ENCODE measurements around the gene OR51M1. TPM values are rescaled to one million over a fixed set of nuclear protein-coding genes. Genes with fewer than 3 reads are reported as not detected.
"Not testable (repeated sequence)": the region's sequence is repeated elsewhere in the genome, so short reads cannot be mapped to it uniquely, and the experiment has no call there.

OR51M1 gene
- total RNA-seq, 1 donor from 2014 or later = not detected

GRCh38 chr11:5362017-5362625, 21.5 kb upstream of the OR51M1 start:
- no peak for TF ChIP-seq CTCF (IDR thresholded peaks at IDR 0.05; ENCODE audit: partially characterized antibody, unreplicated experiment)
- H3K36me3 Mint-ChIP-seq (ENCODE audit: unreplicated experiment) = no peaks in the 10 kb centered on the region
- no peak overlapping the region for H3K4me3 Mint-ChIP-seq (ENCODE audit: unreplicated experiment)
- H3K27ac Mint-ChIP-seq (ENCODE audit: unreplicated experiment) = no peak overlapping the region
- H3K27me3 Mint-ChIP-seq (ENCODE audit: unreplicated experiment) = no peaks in the 10 kb centered on the region
- no peaks in the 10 kb centered on the region for H3K4me1 Mint-ChIP-seq (ENCODE audit: low read depth, unreplicated experiment)
- no peak for DNase-seq
- H3K9me3 Mint-ChIP-seq (ENCODE audit: unreplicated experiment) = no peaks in the 10 kb centered on the region

- no peak for TF ChIP-seq CTCF (IDR thresholded peaks at IDR 0.05; ENCODE audit: partially characterized antibody, unreplicated experiment)
- no peaks in the 10 kb centered on the region for H3K27me3 Mint-ChIP-seq (ENCODE audit: unreplicated experiment)
- no peaks in the 10 kb centered on the region for H3K9me3 Mint-ChIP-seq (ENCODE audit: unreplicated experiment)
- H3K4me3 Mint-ChIP-seq (ENCODE audit: unreplicated experiment) = no peak overlapping the region
- no peak overlapping the region for H3K27ac Mint-ChIP-seq (ENCODE audit: unreplicated experiment)
- no peaks in the 10 kb centered on the region for H3K36me3 Mint-ChIP-seq (ENCODE audit: unreplicated experiment)
- no peak for DNase-seq
- no peaks in the 10 kb centered on the region for H3K4me1 Mint-ChIP-seq (ENCODE audit: low read depth, unreplicated experiment)
Observed at GRCh38 chr11:5363679-5364078, 19.9 kb upstream of the OR51M1 start.

GRCh38 chr11:5364214-5364613, 19.4 kb upstream of the OR51M1 start:
- DNase-seq = no peak
- H3K9me3 Mint-ChIP-seq (ENCODE audit: unreplicated experiment) = no peaks in the 10 kb centered on the region
- H3K27ac Mint-ChIP-seq (ENCODE audit: unreplicated experiment) = no peak overlapping the region
- no peak overlapping the region for H3K4me3 Mint-ChIP-seq (ENCODE audit: unreplicated experiment)
- no peaks in the 10 kb centered on the region for H3K36me3 Mint-ChIP-seq (ENCODE audit: unreplicated experiment)
- no peaks in the 10 kb centered on the region for H3K27me3 Mint-ChIP-seq (ENCODE audit: unreplicated experiment)
- no peak for TF ChIP-seq CTCF (IDR thresholded peaks at IDR 0.05; ENCODE audit: partially characterized antibody, unreplicated experiment)
- no peaks in the 10 kb centered on the region for H3K4me1 Mint-ChIP-seq (ENCODE audit: low read depth, unreplicated experiment)

GRCh38 chr11:5366365-5366764, 17.2 kb upstream of the OR51M1 start:
- H3K9me3 Mint-ChIP-seq (ENCODE audit: unreplicated experiment); H3K4me3 Mint-ChIP-seq (ENCODE audit: unreplicated experiment); H3K36me3 Mint-ChIP-seq (ENCODE audit: unreplicated experiment); H3K27ac Mint-ChIP-seq (ENCODE audit: unreplicated experiment); H3K4me1 Mint-ChIP-seq (ENCODE audit: low read depth, unreplicated experiment); DNase-seq; H3K27me3 Mint-ChIP-seq (ENCODE audit: unreplicated experiment): not testable (repeated sequence)

GRCh38 chr11:5366856-5367255, 16.8 kb upstream of the OR51M1 start:
- no peaks in the 10 kb centered on the region for H3K36me3 Mint-ChIP-seq (ENCODE audit: unreplicated experiment)
- H3K4me1 Mint-ChIP-seq (ENCODE audit: low read depth, unreplicated experiment) = no peaks in the 10 kb centered on the region
- H3K27ac Mint-ChIP-seq (ENCODE audit: unreplicated experiment) = no peak overlapping the region
- no peaks in the 10 kb centered on the region for H3K9me3 Mint-ChIP-seq (ENCODE audit: unreplicated experiment)
- no peak for DNase-seq
- H3K4me3 Mint-ChIP-seq (ENCODE audit: unreplicated experiment) = no peak overlapping the region
- H3K27me3 Mint-ChIP-seq (ENCODE audit: unreplicated experiment) = no peaks in the 10 kb centered on the region
- no peak for TF ChIP-seq CTCF (IDR thresholded peaks at IDR 0.05; ENCODE audit: partially characterized antibody, unreplicated experiment)

All from glutamatergic neuron (in vitro differentiated cells).